Measurements from ENCODE around the gene HVCN1.

DNA sequence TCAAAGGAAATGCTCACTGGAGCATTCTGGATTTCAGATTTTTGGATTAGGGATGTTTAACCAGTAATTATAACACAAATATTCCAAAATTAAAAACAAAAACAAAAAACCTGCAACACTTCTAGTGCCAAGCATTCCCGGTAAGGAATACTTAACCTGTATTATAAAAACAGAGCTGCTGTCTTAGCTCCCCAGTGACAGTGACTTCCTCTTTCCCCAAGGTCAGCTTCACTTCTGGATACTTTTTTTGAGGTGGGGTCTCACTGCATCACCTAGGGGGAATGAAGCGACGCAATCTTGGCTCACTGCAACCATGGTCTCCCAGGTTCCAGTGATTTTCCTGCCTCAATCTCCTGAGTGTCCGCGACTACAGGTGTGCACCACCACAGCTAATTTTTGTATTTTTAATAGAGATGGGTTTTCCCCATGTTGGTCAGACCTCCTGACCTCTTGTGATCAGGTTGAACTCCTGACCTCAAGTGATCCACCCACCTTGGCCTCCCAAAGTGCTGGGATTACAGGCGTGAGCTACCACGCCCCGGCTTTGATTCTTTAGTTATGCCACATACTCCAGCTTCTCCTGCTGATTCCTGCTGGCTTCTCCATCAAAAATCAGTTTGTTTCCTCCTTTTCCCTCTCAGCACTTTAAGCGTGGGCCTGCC, 37.9 kb upstream of the HVCN1 start:
- TF ChIP-seq, protein P1, sequence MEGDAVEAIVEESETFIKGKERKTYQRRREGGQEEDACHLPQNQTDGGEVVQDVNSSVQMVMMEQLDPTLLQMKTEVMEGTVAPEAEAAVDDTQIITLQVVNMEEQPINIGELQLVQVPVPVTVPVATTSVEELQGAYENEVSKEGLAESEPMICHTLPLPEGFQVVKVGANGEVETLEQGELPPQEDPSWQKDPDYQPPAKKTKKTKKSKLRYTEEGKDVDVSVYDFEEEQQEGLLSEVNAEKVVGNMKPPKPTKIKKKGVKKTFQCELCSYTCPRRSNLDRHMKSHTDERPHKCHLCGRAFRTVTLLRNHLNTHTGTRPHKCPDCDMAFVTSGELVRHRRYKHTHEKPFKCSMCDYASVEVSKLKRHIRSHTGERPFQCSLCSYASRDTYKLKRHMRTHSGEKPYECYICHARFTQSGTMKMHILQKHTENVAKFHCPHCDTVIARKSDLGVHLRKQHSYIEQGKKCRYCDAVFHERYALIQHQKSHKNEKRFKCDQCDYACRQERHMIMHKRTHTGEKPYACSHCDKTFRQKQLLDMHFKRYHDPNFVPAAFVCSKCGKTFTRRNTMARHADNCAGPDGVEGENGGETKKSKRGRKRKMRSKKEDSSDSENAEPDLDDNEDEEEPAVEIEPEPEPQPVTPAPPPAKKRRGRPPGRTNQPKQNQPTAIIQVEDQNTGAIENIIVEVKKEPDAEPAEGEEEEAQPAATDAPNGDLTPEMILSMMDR (IDR thresholded peaks at IDR 0.05), result no peak
- no peak for TF ChIP-seq POLR2A (IDR thresholded peaks at IDR 0.05)
